Measurements from ENCODE around the gene AJAP1.

DNA sequence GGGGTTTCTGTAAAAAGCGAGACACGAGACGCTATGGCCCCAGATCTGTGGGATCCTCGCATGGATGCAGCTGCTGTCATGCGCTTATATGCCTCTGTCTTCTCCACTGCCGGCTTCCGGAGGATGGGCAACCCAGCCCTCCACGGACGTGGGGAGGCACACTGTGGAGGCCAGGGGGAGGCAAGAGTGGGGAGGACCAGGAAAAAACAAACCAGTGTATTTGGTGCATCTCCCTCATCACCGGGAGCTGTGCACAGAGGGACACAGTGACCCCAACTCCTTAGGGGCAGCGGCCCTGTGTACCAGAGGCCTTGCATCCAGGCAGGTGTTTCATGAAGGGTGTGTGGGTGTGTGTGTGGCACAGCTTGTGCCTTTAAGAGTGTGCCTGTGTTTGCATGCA, 95.0 kb downstream of the AJAP1 start:
- TF ChIP-seq POLR2A (IDR thresholded peaks at IDR 0.05), result no peak
- TF ChIP-seq, protein P1, sequence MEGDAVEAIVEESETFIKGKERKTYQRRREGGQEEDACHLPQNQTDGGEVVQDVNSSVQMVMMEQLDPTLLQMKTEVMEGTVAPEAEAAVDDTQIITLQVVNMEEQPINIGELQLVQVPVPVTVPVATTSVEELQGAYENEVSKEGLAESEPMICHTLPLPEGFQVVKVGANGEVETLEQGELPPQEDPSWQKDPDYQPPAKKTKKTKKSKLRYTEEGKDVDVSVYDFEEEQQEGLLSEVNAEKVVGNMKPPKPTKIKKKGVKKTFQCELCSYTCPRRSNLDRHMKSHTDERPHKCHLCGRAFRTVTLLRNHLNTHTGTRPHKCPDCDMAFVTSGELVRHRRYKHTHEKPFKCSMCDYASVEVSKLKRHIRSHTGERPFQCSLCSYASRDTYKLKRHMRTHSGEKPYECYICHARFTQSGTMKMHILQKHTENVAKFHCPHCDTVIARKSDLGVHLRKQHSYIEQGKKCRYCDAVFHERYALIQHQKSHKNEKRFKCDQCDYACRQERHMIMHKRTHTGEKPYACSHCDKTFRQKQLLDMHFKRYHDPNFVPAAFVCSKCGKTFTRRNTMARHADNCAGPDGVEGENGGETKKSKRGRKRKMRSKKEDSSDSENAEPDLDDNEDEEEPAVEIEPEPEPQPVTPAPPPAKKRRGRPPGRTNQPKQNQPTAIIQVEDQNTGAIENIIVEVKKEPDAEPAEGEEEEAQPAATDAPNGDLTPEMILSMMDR (IDR thresholded peaks at IDR 0.05), result no peak
